NCI-H2081 (cell line): ENCODE measurements around the gene DDX10.
A peak's percentile ranks its signal among the peaks of the same experiment; 100 is the strongest.
"Not testable (repeated sequence)": the region's sequence is repeated elsewhere in the genome, so short reads cannot be mapped to it uniquely, and the experiment has no call there.

Experiments
- DNase-seq, 2 experiments: peaks; one replicate each; lab custom pipeline; 2025; lab: John Stamatoyannopoulos, UW

DDX10 gene

GRCh38 chr11:108774037-108774730, 109.3 kb downstream of the DDX10 start:
- DNase-seq = no peak

GRCh38 chr11:108775324-108775723, 110.5 kb downstream of the DDX10 start:
- DNase-seq = no peak

- not testable (repeated sequence) for DNase-seq
Observed at GRCh38 chr11:108779147-108779546, 114.3 kb downstream of the DDX10 start.

GRCh38 chr11:108780119-108780518, 115.2 kb downstream of the DDX10 start:
- no peak for DNase-seq

GRCh38 chr11:108781946-108782345, 117.1 kb downstream of the DDX10 start:
- no peak for DNase-seq

GRCh38 chr11:108786281-108786990, 121.6 kb downstream of the DDX10 start:
- DNase-seq = no peak

GRCh38 chr11:108787105-108787504, 122.2 kb downstream of the DDX10 start:
- no peak for DNase-seq

GRCh38 chr11:108788565-108789199, 123.8 kb downstream of the DDX10 start:
- DNase-seq = no peak

GRCh38 chr11:108790501-108791299, 125.8 kb downstream of the DDX10 start:
- no peak for DNase-seq

- peak in 1 of 2 experiments; percentile 18 for DNase-seq
Observed at GRCh38 chr11:108793138-108793537, 128.3 kb downstream of the DDX10 start.

- DNase-seq = no peak
Observed at GRCh38 chr11:108793611-108794010, 128.7 kb downstream of the DDX10 start.

GRCh38 chr11:108796551-108796950, 131.7 kb downstream of the DDX10 start:
- DNase-seq = no peak

GRCh38 chr11:108797578-108798100, 132.8 kb downstream of the DDX10 start:
- DNase-seq = peak in 1 of 2 experiments; percentile 14

- no peak for DNase-seq
Observed at GRCh38 chr11:108802492-108802891, 137.6 kb downstream of the DDX10 start.

GRCh38 chr11:108803776-108804175, 138.9 kb downstream of the DDX10 start:
- no peak for DNase-seq

- no peak for DNase-seq
Observed at GRCh38 chr11:108804511-108804910, 139.6 kb downstream of the DDX10 start.

- peak in 1 of 2 experiments; percentile 12 for DNase-seq
Observed at GRCh38 chr11:108805030-108805429, 140.2 kb downstream of the DDX10 start.

- no peak for DNase-seq
Observed at GRCh38 chr11:108807262-108807661, 142.4 kb downstream of the DDX10 start.

GRCh38 chr11:108813086-108813485, 148.2 kb downstream of the DDX10 start:
- no peak for DNase-seq

GRCh38 chr11:108817976-108818375, 153.1 kb downstream of the DDX10 start:
- DNase-seq = no peak

- DNase-seq = no peak
Observed at GRCh38 chr11:108818971-108819370, 154.1 kb downstream of the DDX10 start.

GRCh38 chr11:108819957-108820356, 155.1 kb downstream of the DDX10 start:
- DNase-seq = no peak
